Epithelial cell of proximal tubule (primary cell): Measurements from ENCODE around the gene RAVER1. TPM values are rescaled to one million over a fixed set of nuclear protein-coding genes. Genes with fewer than 3 reads are reported as not detected.

Source experiments
- DNase-seq: peaks from one replicate; pipeline ENCODE4 v3.0.0-alpha.2; 2011; ENCODE audit warnings: low read depth
- H3K4me3 ChIP-seq: 2 replicates; pipeline ENCODE4 v1.5.1; 2011; ENCODE audit warnings: low read depth, mild to moderate bottlenecking, low read length
- CTCF ChIP-seq: conservative IDR thresholded peaks from 2 replicates; pipeline ENCODE4 v1.5.1; 2012; ENCODE audit warnings: low read depth, mild to moderate bottlenecking, low read length
- total RNA-seq: library from RNA; depleted of rRNA; stranded (reverse); fragments of >200 nt; gene quantifications from 2 replicates; pipeline ENCODE4 v1.2.3, GENCODE V29; 2015

The RAVER1 gene
- total RNA-seq, 1 donor from 2014 or later, result 29.5 TPM

DNA sequence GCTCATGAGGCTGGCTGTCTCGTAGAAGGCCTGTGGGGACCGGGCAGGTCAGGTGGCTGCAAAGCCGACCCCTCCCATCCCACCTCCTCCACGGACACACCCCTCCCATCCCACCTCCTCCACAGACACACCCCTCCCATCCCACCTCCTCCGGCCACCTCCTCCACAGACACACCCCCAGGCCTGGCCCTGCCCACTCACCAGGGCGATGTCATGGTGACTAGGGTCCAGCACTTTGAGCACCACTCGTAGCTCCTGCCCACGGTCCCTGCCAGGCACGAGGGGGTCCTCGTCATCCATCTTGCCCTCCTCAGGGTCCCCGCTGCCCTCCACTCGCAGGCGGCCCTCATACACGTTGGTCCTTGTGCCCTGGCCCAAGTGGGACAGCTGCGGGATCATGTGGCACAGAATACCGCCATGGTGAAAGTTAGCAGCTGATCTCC, 28.3 kb upstream of the RAVER1 start:
- TF ChIP-seq CTCF, result no peak
- DNase-seq, result no peak
- no peak overlapping the region for H3K4me3 ChIP-seq

DNA sequence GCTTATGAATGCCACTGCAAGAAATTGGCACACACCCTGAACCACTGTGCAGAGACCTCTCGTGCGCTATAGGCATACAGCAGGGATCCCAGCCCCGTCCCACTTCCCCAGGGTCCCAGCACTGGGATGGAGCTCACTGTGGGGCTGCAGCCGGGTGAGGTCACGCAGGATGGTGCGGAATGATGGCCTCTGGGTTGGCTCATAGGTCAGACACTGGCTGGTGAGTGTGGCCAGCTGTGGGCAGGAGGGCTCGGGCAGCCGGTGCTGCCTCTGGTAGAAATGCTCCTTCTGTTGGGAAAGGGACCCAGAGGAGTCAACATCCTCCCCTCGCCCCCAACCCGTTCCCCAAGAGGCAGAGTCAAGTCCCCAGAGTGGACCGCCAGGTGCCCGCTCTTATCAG, 23.1 kb upstream of the RAVER1 start:
- H3K4me3 ChIP-seq, result no peak overlapping the region
- no peak for DNase-seq

GRCh38 chr19:10353793-10354391, 20.6 kb upstream of the RAVER1 start:
- H3K4me3 ChIP-seq, result no peak overlapping the region
- TF ChIP-seq CTCF, result no peak
- no peak for DNase-seq

More for the DNA sequence above, 23.1 kb upstream of the RAVER1 start:
- no peak for TF ChIP-seq CTCF

GRCh38 chr19:10352764-10353671, 19.7 kb upstream of the RAVER1 start:
- H3K4me3 ChIP-seq, result no peak overlapping the region
- no peak for DNase-seq
- TF ChIP-seq CTCF, result no peak

- no peak for TF ChIP-seq CTCF
- no peak for DNase-seq
- no peak overlapping the region for H3K4me3 ChIP-seq
Measured at GRCh38 chr19:10346509-10346908, 13.2 kb upstream of the RAVER1 start.

DNA sequence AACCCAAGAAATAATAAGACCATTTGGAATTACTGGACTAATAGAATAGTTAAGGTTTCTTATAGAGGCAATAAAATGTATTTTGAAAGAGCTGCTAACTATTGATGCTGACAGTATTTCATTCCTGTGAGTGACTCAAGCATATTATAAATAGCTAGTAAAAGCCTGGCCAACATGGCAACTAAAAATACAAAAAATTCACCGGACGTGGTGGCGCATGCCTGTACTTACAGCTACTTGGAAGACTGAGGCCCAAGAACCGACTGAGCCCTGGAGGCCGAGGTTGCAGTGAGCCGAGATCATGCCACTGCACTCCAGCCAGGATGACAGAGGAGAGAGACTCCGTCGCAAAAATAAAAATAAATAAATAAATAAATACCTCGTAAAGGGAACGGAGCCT, 11.5 kb upstream of the RAVER1 start:
- no peak for TF ChIP-seq CTCF
- no peak for DNase-seq
- H3K4me3 ChIP-seq, result no peak overlapping the region

DNA sequence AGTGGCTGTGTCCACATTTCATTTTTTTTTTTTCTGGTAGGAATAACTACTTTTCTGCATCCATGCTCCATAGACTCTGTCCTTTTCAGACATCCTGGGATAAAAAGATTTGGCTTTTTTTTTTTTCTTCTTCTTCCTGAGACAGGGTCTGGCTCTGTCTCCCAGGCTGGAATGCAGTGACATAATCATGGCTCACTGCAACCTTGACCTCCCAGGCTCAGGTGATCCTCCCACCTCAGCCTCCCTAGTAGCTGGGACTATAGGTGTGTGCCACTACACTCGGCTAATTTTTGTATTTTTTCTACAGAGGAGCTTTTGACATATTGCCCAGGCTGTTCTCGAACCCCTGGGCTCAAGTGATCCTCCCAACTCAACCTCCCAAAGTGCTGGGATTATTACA, 10.2 kb upstream of the RAVER1 start:
- TF ChIP-seq CTCF, result no peak
- DNase-seq, result no peak
- no peak overlapping the region for H3K4me3 ChIP-seq
